HepG2 (cell line): Measurements from ENCODE around the gene MUC6. TPM values are rescaled to one million over a fixed set of nuclear protein-coding genes. Genes with fewer than 3 reads are reported as not detected.

Experiments used
- BCL6 ChIP-seq: IDR thresholded peaks from 2 replicates; pipeline ENCODE4 v1.6.1; 2016; ENCODE audit warnings: missing genetic modification reagents, missing compliant biosample characterization
- FOXA1 ChIP-seq, 2 experiments: fragments of 450-650 bp in 1 of 2; sonication (generic) in 1 of 2; formaldehyde crosslinking in 1 of 2; IDR thresholded peaks; 2 replicates each; pipeline versions ENCODE4 v1.4.0 to v1.6.1; 2016 to 2020; ENCODE audit warnings: missing genetic modification reagents in 1 of 2
- FOXJ3 ChIP-seq: sonication (generic); formaldehyde crosslinking; IDR thresholded peaks from 2 replicates; pipeline ENCODE4 v1.4.0; 2020; ENCODE audit warnings: missing genetic modification reagents, mild to moderate bottlenecking, borderline replicate concordance
- FOXP4 ChIP-seq: sonication (generic); formaldehyde crosslinking; IDR thresholded peaks from 2 replicates; pipeline ENCODE4 v1.4.0; 2020; ENCODE audit warnings: missing genetic modification reagents
- GATAD2A ChIP-seq: IDR thresholded peaks from 2 replicates; pipeline ENCODE4 v1.6.1; 2016
- GFI1 ChIP-seq: sonication (generic); formaldehyde crosslinking; IDR thresholded peaks from 2 replicates; pipeline ENCODE4 v1.5.0; 2020; ENCODE audit warnings: missing genetic modification reagents, mild to moderate bottlenecking, borderline replicate concordance
- HMG20B ChIP-seq: conservative IDR thresholded peaks from 2 replicates; pipeline ENCODE4 v1.6.1; 2016; ENCODE audit warnings: missing genetic modification reagents, missing compliant biosample characterization
- KDM1A ChIP-seq: IDR thresholded peaks from 2 replicates; pipeline ENCODE4 v1.6.1; 2016; ENCODE audit warnings: missing compliant biosample characterization
- MXD3 ChIP-seq: IDR thresholded peaks from 2 replicates; pipeline ENCODE4 v1.6.1; 2016; ENCODE audit warnings: mild to moderate bottlenecking, missing biosample characterization, missing genetic modification reagents
- NFIC ChIP-seq: IDR thresholded peaks from 2 replicates; pipeline ENCODE4 v1.6.1; 2012; ENCODE audit warnings: mild to moderate bottlenecking, low read length, inconsistent platforms
- SOX13 ChIP-seq, 3 experiments: fragments of 450-650 bp in 1 of 3; sonication (generic) in 1 of 3; formaldehyde crosslinking in 1 of 3; IDR thresholded peaks in 2 of 3; conservative IDR thresholded peaks in 1 of 3; 2 replicates each; pipeline versions ENCODE4 v1.5.0 to v1.6.1; 2016 to 2020; ENCODE audit warnings: antibody characterized with exemption in 1 of 3, mild to moderate bottlenecking in 1 of 3, missing compliant biosample characterization in 1 of 3, missing genetic modification reagents in 1 of 3, moderate library complexity in 1 of 3
- SOX5 ChIP-seq: IDR thresholded peaks from 2 replicates; pipeline ENCODE4 v1.6.1; 2016; ENCODE audit warnings: borderline replicate concordance
- TBX3 ChIP-seq: fragments of 450-650 bp; IDR thresholded peaks from 2 replicates; pipeline ENCODE4 v1.6.1; 2017; ENCODE audit warnings: antibody characterized with exemption, mild to moderate bottlenecking, inconsistent platforms, borderline replicate concordance
- ZNF691 ChIP-seq: sonication (generic); formaldehyde crosslinking; IDR thresholded peaks from 2 replicates; pipeline ENCODE4 v1.4.0; 2020; ENCODE audit warnings: missing genetic modification reagents, low read depth, mild to moderate bottlenecking, borderline replicate concordance
- ZNF7 ChIP-seq: IDR thresholded peaks from 2 replicates; pipeline ENCODE4 v1.6.1; 2016; ENCODE audit warnings: missing biosample characterization, missing genetic modification reagents
- polyA plus RNA-seq, 8 experiments: library from polyadenylated mRNA; depleted of rRNA in 3 of 8; stranded (reverse) in 7 of 8; unstranded in 1 of 8; fragments of >200 nt; fragmentation: Illumina TruSeq in 4 of 8; extraction: Trizol in 4 of 8; gene quantifications; 2 replicates each; pipeline versions ENCODE4 v1.2.1 to v1.2.3, GENCODE V29; 2011 to 2016; ENCODE audit warnings: low read depth in 4 of 8, missing spikeins in 1 of 8, mixed read lengths in 1 of 8; ENCODE audit not compliant: insufficient read depth in 1 of 8
- total RNA-seq, 5 experiments: library from RNA; depleted of rRNA; stranded (reverse); fragments of >200 nt; fragmentation: Illumina TruSeq; extraction: Trizol; gene quantifications; 2 replicates each; pipeline ENCODE4 v1.2.3, GENCODE V29; 2016; ENCODE audit warnings: low read depth in 1 of 5
- TF ChIP-seq, protein P1 (sequence below): sonication (generic); formaldehyde crosslinking; IDR thresholded peaks from 2 replicates; pipeline ENCODE4 v1.4.0; 2020; ENCODE audit warnings: missing genetic modification reagents, borderline replicate concordance

MUC6 gene
- total and polyA plus RNA-seq, 2 of the 13 experiments (the other 11 are each of a cell fraction or from before 2014, with no cell fraction given): not detected

DNA sequence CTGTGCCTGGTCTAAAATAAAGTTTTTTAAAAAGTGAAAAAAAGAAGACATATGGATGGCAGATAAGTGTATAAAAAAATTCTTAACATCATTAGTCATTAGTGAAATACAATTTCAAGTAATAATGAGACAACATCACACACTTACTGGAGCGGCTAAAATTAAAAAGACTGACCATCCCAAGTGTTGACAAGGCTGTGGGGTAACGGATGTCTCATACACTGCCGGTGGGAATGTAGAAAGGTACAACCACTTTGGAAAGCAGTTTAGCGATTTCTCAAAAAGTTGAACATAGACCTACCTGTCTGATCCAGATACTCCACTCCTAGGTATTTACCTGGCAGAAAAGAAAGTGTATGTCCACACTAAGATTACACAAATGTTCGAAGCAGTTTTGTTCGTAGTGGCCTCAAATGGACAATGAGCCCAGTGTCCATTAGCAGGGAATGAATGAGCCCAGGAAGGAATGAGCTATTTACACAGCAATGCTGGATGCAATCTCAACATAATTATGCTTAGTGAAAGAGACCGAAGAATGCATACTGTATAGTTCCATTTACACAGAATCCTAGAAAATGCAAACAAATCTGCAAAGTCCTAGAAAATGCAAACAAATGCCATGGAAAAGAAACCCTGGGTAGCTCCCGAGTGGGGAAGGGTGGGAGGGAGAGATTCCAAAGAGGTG, 31.4 kb upstream of the MUC6 start (continued):
- TF ChIP-seq FOXA1 (IDR thresholded peaks at IDR 0.05) (no peak), FOXA1 (CRISPR knock-in tag; IDR thresholded peaks at IDR 0.05) (peak; percentile 87), NFIC (0 out of 2 replicates have a peak, but pooled peaks have one; percentile 44), SOX5 (CRISPR knock-in tag) (peak; percentile 52; the same call in 1 of the 2 replicates), BCL6 (CRISPR knock-in tag) (peak; percentile 99), FOXP4 (CRISPR knock-in tag) (0 out of 2 replicates have a peak, but pooled peaks have one; percentile 22), GFI1 (CRISPR knock-in tag) (peak; percentile 82), FOXJ3 (CRISPR knock-in tag) (no peak), ZNF7 (CRISPR knock-in tag) (peak; percentile 99), KDM1A (CRISPR knock-in tag) (peak; percentile 63; the same call in 1 of the 2 replicates), GATAD2A (CRISPR knock-in tag) (peak; percentile 49; the same call in 1 of the 2 replicates), SOX13 (IDR thresholded peaks at IDR 0.05) (no peak), SOX13 (CRISPR knock-in tag; conservative IDR thresholded peaks at IDR 0.05 in 1 of 2, IDR thresholded peaks at IDR 0.05 in 1 of 2) (peak in 1 of 2 experiments; percentile 67; a peak in 1 of 4 replicates), MXD3 (no peak), HMG20B (CRISPR knock-in tag) (peak; percentile 88), TBX3 (peak; percentile 52; the same call in 1 of the 2 replicates), ZNF691 (CRISPR knock-in tag) (no peak)
- TF ChIP-seq, protein P1, sequence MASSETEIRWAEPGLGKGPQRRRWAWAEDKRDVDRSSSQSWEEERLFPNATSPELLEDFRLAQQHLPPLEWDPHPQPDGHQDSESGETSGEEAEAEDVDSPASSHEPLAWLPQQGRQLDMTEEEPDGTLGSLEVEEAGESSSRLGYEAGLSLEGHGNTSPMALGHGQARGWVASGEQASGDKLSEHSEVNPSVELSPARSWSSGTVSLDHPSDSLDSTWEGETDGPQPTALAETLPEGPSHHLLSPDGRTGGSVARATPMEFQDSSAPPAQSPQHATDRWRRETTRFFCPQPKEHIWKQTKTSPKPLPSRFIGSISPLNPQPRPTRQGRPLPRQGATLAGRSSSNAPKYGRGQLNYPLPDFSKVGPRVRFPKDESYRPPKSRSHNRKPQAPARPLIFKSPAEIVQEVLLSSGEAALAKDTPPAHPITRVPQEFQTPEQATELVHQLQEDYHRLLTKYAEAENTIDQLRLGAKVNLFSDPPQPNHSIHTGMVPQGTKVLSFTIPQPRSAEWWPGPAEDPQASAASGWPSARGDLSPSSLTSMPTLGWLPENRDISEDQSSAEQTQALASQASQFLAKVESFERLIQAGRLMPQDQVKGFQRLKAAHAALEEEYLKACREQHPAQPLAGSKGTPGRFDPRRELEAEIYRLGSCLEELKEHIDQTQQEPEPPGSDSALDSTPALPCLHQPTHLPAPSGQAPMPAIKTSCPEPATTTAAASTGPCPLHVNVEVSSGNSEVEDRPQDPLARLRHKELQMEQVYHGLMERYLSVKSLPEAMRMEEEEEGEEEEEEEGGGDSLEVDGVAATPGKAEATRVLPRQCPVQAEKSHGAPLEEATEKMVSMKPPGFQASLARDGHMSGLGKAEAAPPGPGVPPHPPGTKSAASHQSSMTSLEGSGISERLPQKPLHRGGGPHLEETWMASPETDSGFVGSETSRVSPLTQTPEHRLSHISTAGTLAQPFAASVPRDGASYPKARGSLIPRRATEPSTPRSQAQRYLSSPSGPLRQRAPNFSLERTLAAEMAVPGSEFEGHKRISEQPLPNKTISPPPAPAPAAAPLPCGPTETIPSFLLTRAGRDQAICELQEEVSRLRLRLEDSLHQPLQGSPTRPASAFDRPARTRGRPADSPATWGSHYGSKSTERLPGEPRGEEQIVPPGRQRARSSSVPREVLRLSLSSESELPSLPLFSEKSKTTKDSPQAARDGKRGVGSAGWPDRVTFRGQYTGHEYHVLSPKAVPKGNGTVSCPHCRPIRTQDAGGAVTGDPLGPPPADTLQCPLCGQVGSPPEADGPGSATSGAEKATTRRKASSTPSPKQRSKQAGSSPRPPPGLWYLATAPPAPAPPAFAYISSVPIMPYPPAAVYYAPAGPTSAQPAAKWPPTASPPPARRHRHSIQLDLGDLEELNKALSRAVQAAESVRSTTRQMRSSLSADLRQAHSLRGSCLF (CRISPR knock-in tag): no peak
